ENCODE results near the gene LGMN.

The LGMN gene

GRCh38 chr14:92679246-92679645 is 69.2 kb downstream of the LGMN start:
- TF ChIP-seq EZH2phosphoT487 (IDR thresholded peaks at IDR 0.05; ENCODE audit: borderline replicate concordance) (no peak), CTCF (conservative IDR thresholded peaks at IDR 0.05; ENCODE audit: low read length) (no peak)

DNA sequence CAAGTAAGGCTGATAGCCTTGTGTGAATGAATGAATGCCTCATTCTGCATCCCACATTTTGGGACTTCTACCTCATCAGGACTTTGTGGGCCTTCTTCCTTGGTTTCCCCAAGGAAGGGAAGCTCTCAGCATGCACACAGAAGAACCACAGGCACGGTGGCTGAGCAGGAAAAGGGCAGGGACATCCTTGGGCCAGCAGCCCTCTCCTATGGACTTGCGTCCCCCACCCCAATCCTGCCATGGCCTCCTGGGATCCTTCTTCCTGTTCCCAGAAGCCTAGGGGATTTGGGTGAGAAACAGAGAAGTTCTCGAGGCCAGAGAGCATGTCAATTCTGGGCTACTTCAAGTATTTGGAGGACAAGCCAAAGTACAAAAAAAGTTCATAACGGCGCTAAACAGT is 69.7 kb downstream of the LGMN start:
- H3K9ac ChIP-seq (ENCODE audit: low read depth, low read length, poor library complexity, severe bottlenecking): no peak overlapping the region
- H3K27me3 ChIP-seq (ENCODE audit: insufficient read depth, low read length, poor library complexity, severe bottlenecking): no peaks in the 10 kb centered on the region
- H2AFZ ChIP-seq (ENCODE audit: low read length): no peak overlapping the region
- no peak overlapping the region for H3K4me3 ChIP-seq (ENCODE audit: low read length, poor library complexity, severe bottlenecking)
- H3F3A ChIP-seq (ENCODE audit: low read depth): no peaks in the 10 kb centered on the region
- H3K4me2 ChIP-seq (ENCODE audit: low read depth, low read length, poor library complexity, severe bottlenecking): no peak overlapping the region
- no peaks in the 10 kb centered on the region for H3K79me2 ChIP-seq (ENCODE audit: insufficient read depth, low read length)
- H3K9me3 ChIP-seq (ENCODE audit: insufficient read depth, low read depth, low read length): no peaks in the 10 kb centered on the region
- H3K9me2 ChIP-seq (replicated peaks; ENCODE audit: low read depth, low read length): no peaks in the 10 kb centered on the region
- peaks cover 55% of the 10 kb centered on the region; the same call in 1 of the 2 replicates for H3K36me3 ChIP-seq (ENCODE audit: insufficient read depth, low read length)
- no peak for TF ChIP-seq EZH2phosphoT487 (IDR thresholded peaks at IDR 0.05; ENCODE audit: borderline replicate concordance)
- TF ChIP-seq CTCF (conservative IDR thresholded peaks at IDR 0.05; ENCODE audit: low read length): no peak
- H3K4me1 ChIP-seq (ENCODE audit: insufficient read depth, low read length, poor library complexity, severe bottlenecking): peaks cover 12% of the 10 kb centered on the region
- H4K20me1 ChIP-seq (ENCODE audit: insufficient read depth, low read length, poor library complexity, severe bottlenecking): no peaks in the 10 kb centered on the region

More at GRCh38 chr14:92679246-92679645, 69.2 kb downstream of the LGMN start:
- Histone ChIP-seq H3K4me2 (ENCODE audit: low read depth, low read length, poor library complexity, severe bottlenecking) (no peak overlapping the region), H4K20me1 (ENCODE audit: insufficient read depth, low read length, poor library complexity, severe bottlenecking) (no peaks in the 10 kb centered on the region), H3K27me3 (ENCODE audit: insufficient read depth, low read length, poor library complexity, severe bottlenecking) (no peaks in the 10 kb centered on the region), H3K9ac (ENCODE audit: low read depth, low read length, poor library complexity, severe bottlenecking) (no peak overlapping the region), H3K36me3 (ENCODE audit: insufficient read depth, low read length) (peaks cover 52% of the 10 kb centered on the region; the same call in 1 of the 2 replicates), H2AFZ (ENCODE audit: low read length) (no peak overlapping the region), H3F3A (ENCODE audit: low read depth) (no peaks in the 10 kb centered on the region), H3K4me3 (ENCODE audit: low read length, poor library complexity, severe bottlenecking) (no peak overlapping the region), H3K9me2 (replicated peaks; ENCODE audit: low read depth, low read length) (no peaks in the 10 kb centered on the region), H3K4me1 (ENCODE audit: insufficient read depth, low read length, poor library complexity, severe bottlenecking) (peaks cover 12% of the 10 kb centered on the region), H3K79me2 (ENCODE audit: insufficient read depth, low read length) (no peaks in the 10 kb centered on the region), H3K9me3 (ENCODE audit: insufficient read depth, low read depth, low read length) (no peaks in the 10 kb centered on the region)

DNA sequence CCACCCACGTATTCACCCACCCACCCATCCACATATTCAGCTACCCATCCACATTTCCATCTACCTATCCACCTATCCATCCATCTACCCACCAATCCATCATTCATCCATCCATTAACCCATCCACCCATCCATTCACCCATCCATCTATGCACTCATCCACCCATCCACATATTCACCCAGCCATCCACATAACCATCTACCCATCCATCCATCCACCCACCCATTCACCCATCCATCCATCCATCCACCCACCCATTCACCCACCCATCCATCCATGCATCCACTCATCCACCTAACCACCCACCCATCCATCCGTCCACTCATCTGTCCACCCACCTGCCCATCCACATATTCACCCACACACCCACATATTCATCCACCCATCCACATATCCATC is 70.5 kb downstream of the LGMN start:
- Histone ChIP-seq H3F3A (ENCODE audit: low read depth) (no peaks in the 10 kb centered on the region), H3K36me3 (ENCODE audit: insufficient read depth, low read length) (peaks cover 52% of the 10 kb centered on the region; the same call in 1 of the 2 replicates), H3K9me3 (ENCODE audit: insufficient read depth, low read depth, low read length) (no peaks in the 10 kb centered on the region), H3K4me2 (ENCODE audit: low read depth, low read length, poor library complexity, severe bottlenecking) (no peak overlapping the region), H3K9me2 (replicated peaks; ENCODE audit: low read depth, low read length) (no peaks in the 10 kb centered on the region), H3K27me3 (ENCODE audit: insufficient read depth, low read length, poor library complexity, severe bottlenecking) (no peaks in the 10 kb centered on the region), H4K20me1 (ENCODE audit: insufficient read depth, low read length, poor library complexity, severe bottlenecking) (no peaks in the 10 kb centered on the region), H3K4me3 (ENCODE audit: low read length, poor library complexity, severe bottlenecking) (no peak overlapping the region), H3K79me2 (ENCODE audit: insufficient read depth, low read length) (no peaks in the 10 kb centered on the region), H2AFZ (ENCODE audit: low read length) (no peak overlapping the region), H3K9ac (ENCODE audit: low read depth, low read length, poor library complexity, severe bottlenecking) (no peak overlapping the region), H3K4me1 (ENCODE audit: insufficient read depth, low read length, poor library complexity, severe bottlenecking) (peaks cover 12% of the 10 kb centered on the region)
- TF ChIP-seq EZH2phosphoT487 (IDR thresholded peaks at IDR 0.05; ENCODE audit: borderline replicate concordance) (no peak), CTCF (conservative IDR thresholded peaks at IDR 0.05; ENCODE audit: low read length) (no peak)
